Mesothelial cell of epicardium (in vitro differentiated cells): ENCODE measurements around the gene CCDC6. TPM values are rescaled to one million over a fixed set of nuclear protein-coding genes. Genes with fewer than 3 reads are reported as not detected.

Source experiments
- DNase-seq, 2 experiments: peaks; one replicate each; pipeline ENCODE4 v3.0.0; 2021; ENCODE audit warnings: low spot score in 2 of 2; ENCODE audit not compliant: unreplicated experiment in 2 of 2
- H3K27ac Mint-ChIP-seq: 2 replicates; pipeline ENCODE4 v1.8.0; 2021; ENCODE audit warnings: mixed read lengths
- H3K27me3 Mint-ChIP-seq: 2 replicates; pipeline ENCODE4 v1.8.0; 2021; ENCODE audit warnings: low read depth, mixed read lengths
- H3K36me3 Mint-ChIP-seq: 2 replicates; pipeline ENCODE4 v1.8.0; 2021; ENCODE audit warnings: mixed read lengths
- H3K4me1 Mint-ChIP-seq: 2 replicates; pipeline ENCODE4 v1.8.0; 2021; ENCODE audit warnings: mixed read lengths
- H3K4me3 Mint-ChIP-seq: 2 replicates; pipeline ENCODE4 v1.8.0; 2021; ENCODE audit warnings: mild to moderate bottlenecking, moderate library complexity, mixed read lengths
- H3K9me3 Mint-ChIP-seq: 2 replicates; pipeline ENCODE4 v1.8.0; 2021; ENCODE audit warnings: mixed read lengths
- CTCF ChIP-seq: fragments of 200-600 bp; sonication (generic); IDR thresholded peaks from one replicate; pipeline ENCODE4 v1.5.0; 2021; ENCODE audit warnings: antibody characterized with exemption; ENCODE audit not compliant: unreplicated experiment
- total RNA-seq: library from RNA; stranded (reverse); gene quantifications from 3 replicates; pipeline ENCODE4 v1.2.1, GENCODE V29; 2021

CCDC6 gene
- total RNA-seq, 1 donor from 2014 or later, result 50.5 TPM

DNA sequence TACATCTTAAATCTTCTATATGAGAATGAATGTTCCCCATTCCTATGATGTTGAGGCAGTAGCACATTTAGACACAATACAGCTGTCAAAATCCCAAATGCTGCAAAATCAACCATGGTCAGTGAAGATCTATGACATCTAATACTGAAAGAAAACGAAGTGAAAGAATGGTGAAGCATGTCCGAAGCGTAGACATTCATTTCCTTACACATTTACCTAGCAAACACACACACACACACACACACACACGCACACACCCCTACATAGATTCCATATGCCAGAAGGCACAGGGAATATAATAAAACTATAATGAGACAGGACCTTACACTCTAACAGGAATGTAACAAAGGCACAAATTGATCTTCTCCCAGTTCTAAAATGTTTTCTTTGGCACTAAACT, 32.5 kb downstream of the CCDC6 start:
- H3K27me3 Mint-ChIP-seq, result no peaks in the 10 kb centered on the region
- H3K36me3 Mint-ChIP-seq, result no peaks in the 10 kb centered on the region
- TF ChIP-seq CTCF, result no peak
- H3K4me1 Mint-ChIP-seq, result peaks cover 24% of the 10 kb centered on the region
- H3K27ac Mint-ChIP-seq, result peak overlapping the region; percentile 0
- H3K9me3 Mint-ChIP-seq, result no peaks in the 10 kb centered on the region
- no peak for DNase-seq
- no peak overlapping the region for H3K4me3 Mint-ChIP-seq

- DNase-seq, result no peak
Observed at GRCh38 chr10:59872892-59873463, 33.4 kb downstream of the CCDC6 start.

GRCh38 chr10:59870152-59870551, 36.2 kb downstream of the CCDC6 start:
- TF ChIP-seq CTCF, result no peak
- Mint-ChIP-seq H3K36me3 (no peaks in the 10 kb centered on the region), H3K4me3 (no peak overlapping the region), H3K27ac (no peak overlapping the region), H3K4me1 (peaks cover 33% of the 10 kb centered on the region), H3K9me3 (no peaks in the 10 kb centered on the region), H3K27me3 (no peaks in the 10 kb centered on the region)
- DNase-seq, result no peak

More at GRCh38 chr10:59872892-59873463, 33.4 kb downstream of the CCDC6 start:
- H3K4me3 Mint-ChIP-seq, result no peak overlapping the region
- H3K36me3 Mint-ChIP-seq, result no peaks in the 10 kb centered on the region
- H3K9me3 Mint-ChIP-seq, result no peaks in the 10 kb centered on the region
- H3K27me3 Mint-ChIP-seq, result no peaks in the 10 kb centered on the region
- TF ChIP-seq CTCF, result no peak
- peaks cover 24% of the 10 kb centered on the region for H3K4me1 Mint-ChIP-seq
- no peak overlapping the region for H3K27ac Mint-ChIP-seq

DNA sequence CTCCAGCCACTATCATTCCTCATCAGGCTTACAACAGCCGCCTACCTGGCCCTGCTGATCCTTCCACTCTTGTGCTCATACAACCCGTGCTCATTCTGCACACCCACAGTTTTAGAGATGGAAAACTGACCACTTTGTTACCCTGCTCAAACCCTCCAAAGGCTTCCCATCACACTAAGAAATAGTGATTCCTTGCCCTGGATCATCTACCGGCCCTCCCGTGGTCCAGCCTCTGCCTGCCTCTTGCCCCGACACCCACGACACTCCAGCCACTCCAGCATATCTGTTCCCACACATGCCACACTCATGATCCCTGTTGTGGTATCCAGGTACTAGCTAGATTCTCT, 36.8 kb downstream of the CCDC6 start:
- Mint-ChIP-seq H3K4me1 (peaks cover 39% of the 10 kb centered on the region), H3K36me3 (no peaks in the 10 kb centered on the region), H3K27me3 (no peaks in the 10 kb centered on the region), H3K4me3 (no peak overlapping the region), H3K9me3 (no peaks in the 10 kb centered on the region), H3K27ac (no peak overlapping the region)
- DNase-seq, result no peak
- TF ChIP-seq CTCF, result no peak

- Mint-ChIP-seq H3K36me3 (no peaks in the 10 kb centered on the region), H3K27me3 (no peaks in the 10 kb centered on the region), H3K4me3 (no peak overlapping the region), H3K9me3 (no peaks in the 10 kb centered on the region), H3K4me1 (peaks cover 41% of the 10 kb centered on the region), H3K27ac (no peak overlapping the region)
- DNase-seq, result no peak
- TF ChIP-seq CTCF, result no peak
Observed at GRCh38 chr10:59868696-59869593, 37.4 kb downstream of the CCDC6 start.
